Vagina (tissue), 2 donors: ENCODE measurements around the gene PTPRN2. TPM values are rescaled to one million over a fixed set of nuclear protein-coding genes. Genes with fewer than 3 reads are reported as not detected.

Source experiments
- DNase-seq, 2 donors: peaks; one replicate each; pipeline ENCODE4 v3.0.0-alpha.2; 2017; ENCODE audit errors: extremely low spot score in 2 of 2
- H3K27ac ChIP-seq: fragments of 200-600 bp; sonication (generic); one replicate; pipeline ENCODE4 v1.5.1; 2019
- H3K27me3 ChIP-seq: fragments of 200-600 bp; sonication (generic); one replicate; pipeline ENCODE4 v1.5.1; 2019
- H3K36me3 ChIP-seq, 2 donors: fragments of 200-600 bp; sonication (generic); one replicate each; pipeline ENCODE4 v1.5.1; 2017 to 2019
- H3K4me1 ChIP-seq: fragments of 200-600 bp; sonication (generic); one replicate; pipeline ENCODE4 v1.5.1; 2019
- H3K4me3 ChIP-seq, 2 donors: fragments of 200-600 bp; sonication (generic); 1 replicate in 1 of 2; 2 replicates in 1 of 2; pipeline ENCODE4 v1.5.1; 2016 to 2019
- H3K9me3 ChIP-seq: fragments of 200-600 bp; sonication (generic); one replicate; pipeline ENCODE4 v1.5.1; 2019
- POLR2A ChIP-seq, 2 donors: fragments of 450-650 bp; IDR thresholded peaks; one replicate each; pipeline ENCODE4 v1.6.1; 2017; ENCODE audit warnings: antibody characterized with exemption in 2 of 2, mild to moderate bottlenecking in 2 of 2, moderate library complexity in 2 of 2
- POLR2AphosphoS5 ChIP-seq, 2 donors: sonication (generic); formaldehyde crosslinking; IDR thresholded peaks; one replicate each; pipeline ENCODE4 v1.9.0; 2017; ENCODE audit warnings: antibody characterized with exemption in 2 of 2, mild to moderate bottlenecking in 2 of 2, low read depth in 1 of 2; ENCODE audit not compliant: insufficient read depth in 1 of 2
- intact Hi-C: fragments of 100-400 bp; cut with DNase I; formaldehyde crosslinking; loops from one replicate; pipeline ENCODE4 v1.15.1; 2023
- total RNA-seq: library from RNA; depleted of rRNA; stranded (reverse); fragments of >200 nt; gene quantifications from one replicate; pipeline ENCODE4 v1.2.3, GENCODE V29; 2016
- TF ChIP-seq, protein P1 (sequence below), 3 experiments: fragments of 450-650 bp in 2 of 3; fragments of 200-600 bp in 1 of 3; sonication (generic) in 1 of 3; IDR thresholded peaks; one replicate each; pipeline ENCODE4 v1.5.1; 2017 to 2019; ENCODE audit warnings: antibody characterized with exemption in 3 of 3, mild to moderate bottlenecking in 2 of 3, moderate library complexity in 2 of 3

PTPRN2 gene
- total RNA-seq, 1 donor from 2014 or later: 7.4 TPM

DNA sequence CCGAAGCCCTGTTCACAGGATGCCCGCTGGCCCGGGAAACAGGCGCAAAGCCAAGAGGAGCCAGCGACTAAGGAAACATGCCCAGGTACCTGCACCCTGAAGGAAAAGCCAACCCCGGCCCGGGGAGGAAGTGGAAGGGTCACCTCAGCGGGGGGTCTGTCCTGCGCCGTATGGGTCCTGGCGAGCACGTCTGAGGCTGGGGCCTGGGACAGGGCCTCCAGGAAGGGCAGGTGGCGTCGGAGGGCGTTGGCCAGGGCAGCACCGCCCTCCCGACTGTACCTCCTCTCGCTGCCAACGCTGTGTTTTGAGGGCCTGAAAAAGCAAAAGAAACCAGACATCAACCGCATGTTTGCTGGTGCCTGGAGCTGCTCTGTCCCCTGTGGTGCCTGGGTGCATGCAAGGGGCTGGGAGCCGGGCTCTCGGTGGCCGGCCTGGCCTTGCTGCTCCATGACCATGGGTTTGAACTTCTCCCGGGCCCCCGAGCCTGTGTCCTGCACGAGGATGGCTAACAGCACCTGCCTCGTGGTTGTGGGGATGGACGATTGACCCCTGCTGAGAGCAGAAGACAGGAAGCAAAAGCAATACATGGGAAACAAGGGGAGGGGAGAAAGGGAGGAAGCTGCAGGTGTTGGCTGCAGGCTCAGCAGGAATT lies 395.3 kb downstream of the PTPRN2 start:
- no peaks in the 10 kb centered on the region for H3K9me3 ChIP-seq
- H3K4me3 ChIP-seq: no peak overlapping the region
- H3K36me3 ChIP-seq: no peaks in the 10 kb centered on the region
- H3K4me1 ChIP-seq: no peaks in the 10 kb centered on the region
- no peaks in the 10 kb centered on the region for H3K27me3 ChIP-seq
- TF ChIP-seq, protein P1, sequence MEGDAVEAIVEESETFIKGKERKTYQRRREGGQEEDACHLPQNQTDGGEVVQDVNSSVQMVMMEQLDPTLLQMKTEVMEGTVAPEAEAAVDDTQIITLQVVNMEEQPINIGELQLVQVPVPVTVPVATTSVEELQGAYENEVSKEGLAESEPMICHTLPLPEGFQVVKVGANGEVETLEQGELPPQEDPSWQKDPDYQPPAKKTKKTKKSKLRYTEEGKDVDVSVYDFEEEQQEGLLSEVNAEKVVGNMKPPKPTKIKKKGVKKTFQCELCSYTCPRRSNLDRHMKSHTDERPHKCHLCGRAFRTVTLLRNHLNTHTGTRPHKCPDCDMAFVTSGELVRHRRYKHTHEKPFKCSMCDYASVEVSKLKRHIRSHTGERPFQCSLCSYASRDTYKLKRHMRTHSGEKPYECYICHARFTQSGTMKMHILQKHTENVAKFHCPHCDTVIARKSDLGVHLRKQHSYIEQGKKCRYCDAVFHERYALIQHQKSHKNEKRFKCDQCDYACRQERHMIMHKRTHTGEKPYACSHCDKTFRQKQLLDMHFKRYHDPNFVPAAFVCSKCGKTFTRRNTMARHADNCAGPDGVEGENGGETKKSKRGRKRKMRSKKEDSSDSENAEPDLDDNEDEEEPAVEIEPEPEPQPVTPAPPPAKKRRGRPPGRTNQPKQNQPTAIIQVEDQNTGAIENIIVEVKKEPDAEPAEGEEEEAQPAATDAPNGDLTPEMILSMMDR (IDR thresholded peaks at IDR 0.05): no peak
- no peak for TF ChIP-seq POLR2AphosphoS5 (IDR thresholded peaks at IDR 0.05; ENCODE audit: insufficient read depth in 1 of 2, low read depth in 1 of 2)
- no peak for TF ChIP-seq POLR2A (IDR thresholded peaks at IDR 0.05)
- H3K27ac ChIP-seq: no peak overlapping the region
- intact Hi-C loops: no loop called here
- no peak for DNase-seq

- Histone ChIP-seq H3K9me3 (no peaks in the 10 kb centered on the region), H3K27ac (no peak overlapping the region), H3K4me1 (no peaks in the 10 kb centered on the region), H3K36me3 (no peaks in the 10 kb centered on the region), H3K4me3 (no peak overlapping the region), H3K27me3 (no peaks in the 10 kb centered on the region)
- DNase-seq: no peak
- intact Hi-C loops: no loop called here
- TF ChIP-seq POLR2A (IDR thresholded peaks at IDR 0.05): no peak
- no peak for TF ChIP-seq POLR2AphosphoS5 (IDR thresholded peaks at IDR 0.05; ENCODE audit: insufficient read depth in 1 of 2, low read depth in 1 of 2)
- TF ChIP-seq, protein P1 (IDR thresholded peaks at IDR 0.05): no peak
These were observed 396.0 kb downstream of the PTPRN2 start for GRCh38 chr7:158191671-158192070.

GRCh38 chr7:158190756-158191155 lies 396.9 kb downstream of the PTPRN2 start:
- Histone ChIP-seq H3K4me1 (no peaks in the 10 kb centered on the region), H3K36me3 (no peaks in the 10 kb centered on the region), H3K4me3 (no peak overlapping the region), H3K27ac (no peak overlapping the region), H3K9me3 (no peaks in the 10 kb centered on the region), H3K27me3 (no peaks in the 10 kb centered on the region)
- TF ChIP-seq, protein P1 (IDR thresholded peaks at IDR 0.05): no peak
- no peak for TF ChIP-seq POLR2AphosphoS5 (IDR thresholded peaks at IDR 0.05; ENCODE audit: insufficient read depth in 1 of 2, low read depth in 1 of 2)
- no peak for TF ChIP-seq POLR2A (IDR thresholded peaks at IDR 0.05)
- no peak for DNase-seq
- intact Hi-C loops: no loop called here

- Histone ChIP-seq H3K27me3 (no peaks in the 10 kb centered on the region), H3K4me3 (no peak overlapping the region), H3K4me1 (no peaks in the 10 kb centered on the region), H3K36me3 (no peaks in the 10 kb centered on the region), H3K27ac (no peak overlapping the region), H3K9me3 (no peaks in the 10 kb centered on the region)
- intact Hi-C loops: no loop called here
- TF ChIP-seq POLR2A (IDR thresholded peaks at IDR 0.05) (no peak), POLR2AphosphoS5 (IDR thresholded peaks at IDR 0.05; ENCODE audit: insufficient read depth in 1 of 2, low read depth in 1 of 2) (no peak)
- TF ChIP-seq, protein P1 (IDR thresholded peaks at IDR 0.05): no peak
- DNase-seq: no peak
These were observed 398.9 kb downstream of the PTPRN2 start for GRCh38 chr7:158188676-158189075.

- Histone ChIP-seq H3K27me3 (no peaks in the 10 kb centered on the region), H3K36me3 (no peaks in the 10 kb centered on the region), H3K4me3 (no peak overlapping the region), H3K4me1 (no peaks in the 10 kb centered on the region), H3K9me3 (no peaks in the 10 kb centered on the region), H3K27ac (no peak overlapping the region)
- no peak for TF ChIP-seq POLR2A (IDR thresholded peaks at IDR 0.05)
- no peak for TF ChIP-seq POLR2AphosphoS5 (IDR thresholded peaks at IDR 0.05; ENCODE audit: insufficient read depth in 1 of 2, low read depth in 1 of 2)
- TF ChIP-seq, protein P1 (IDR thresholded peaks at IDR 0.05): no peak
- DNase-seq: no peak
- intact Hi-C loops: no loop called here
These were observed 400.0 kb downstream of the PTPRN2 start for GRCh38 chr7:158187694-158187994.
